Measurements from ENCODE around the gene HOATZ. TPM values are rescaled to one million over a fixed set of nuclear protein-coding genes. Genes with fewer than 3 reads are reported as not detected.

The HOATZ gene
- total RNA-seq (not detected), polyA plus RNA-seq (under 1 TPM in 1 of 3 donors, not detected in 2; 0.18 TPM)
- long read RNA-seq, donor 1, result 0 reads
- long read RNA-seq, donor 2, result 0 reads
- long read RNA-seq, donor 3, partial matches to known transcripts, result 0 of 1 reads
- long read RNA-seq, donor 3, other reads (novel, unspliced or antisense), result 0 of 1 reads
- long read RNA-seq, donor 4, result 0 reads
- long read RNA-seq, donor 5, result 0 reads
- long read RNA-seq, donor 6, result 0 reads
- long read RNA-seq, donor 7, result 0 reads
- long read RNA-seq, donor 8, result 0 reads
- long read RNA-seq, donor 9, result 0 reads
- long read RNA-seq, donor 10, result 0 reads

DNA sequence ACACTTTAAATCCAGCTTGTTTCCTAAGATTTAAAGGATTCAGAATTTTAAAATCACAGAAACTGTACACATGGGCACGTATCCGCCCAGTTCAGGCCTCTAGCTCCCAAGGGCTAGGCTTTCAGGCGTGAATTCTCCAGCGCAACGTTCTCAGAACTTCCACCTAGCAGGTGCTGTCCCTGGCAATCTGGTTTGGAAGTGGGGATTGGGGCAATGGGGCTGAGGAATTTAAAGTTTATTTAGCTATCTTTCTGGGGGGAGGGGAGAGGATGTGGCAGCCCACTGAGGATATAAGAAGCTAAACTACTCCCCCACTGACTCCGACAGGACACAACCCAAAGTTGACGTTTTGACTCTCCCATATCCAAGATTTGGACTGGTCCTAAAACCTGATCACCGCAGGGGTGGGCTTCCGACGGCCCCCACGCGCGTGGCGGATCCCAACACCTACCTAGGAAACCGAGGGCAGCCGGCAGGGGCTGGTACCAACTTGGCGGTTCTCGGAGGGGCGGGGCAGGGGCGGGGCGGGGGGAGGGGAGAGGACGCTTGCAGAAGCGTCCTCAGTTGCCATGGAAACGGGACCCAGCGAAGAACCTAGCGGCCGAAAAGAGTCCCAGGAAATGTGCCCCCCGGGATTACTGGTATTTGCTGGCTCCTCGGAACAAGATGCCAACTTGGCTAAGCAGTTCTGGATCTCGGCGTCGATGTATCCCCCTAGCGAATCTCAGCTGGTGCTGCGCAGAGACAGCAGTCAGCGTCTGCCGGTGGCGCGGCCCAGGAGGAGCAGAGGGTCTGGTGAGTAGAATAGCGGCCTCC lies at the start of gene HOATZ:
HOATZ (plus strand) TSS at position 563 of the 816 bp plus-strand sequence; CDS start at position 570, 7 bp downstream.
- Histone ChIP-seq H3K27me3 (peaks cover 12 to 55% (median 31%) of the 10 kb centered on the region in 3 donors), H3K36me3 (no peaks in the 10 kb centered on the region), H3K9me3 (no peaks in the 10 kb centered on the region), H3K27ac (no peak within 1 kb of the TSS), H3K4me1 (peaks cover 7 to 26% (median 19%) of the 10 kb centered on the region in 4 donors), H3K4me3 (peak within 1 kb of the TSS in 3 of 4 donors; percentile 10 to 38 (median 10))
- intact Hi-C loops (cut with DNase I; ENCODE audit: low total_unique reads), result no loop called here
- DNase-seq, result peak in 1 of 2 donors; percentile 60
- 17 to 33% (median 18%) methylated on average over 22 to 39 of the region's 39 CpGs for WGBS, 5 donors
- no peak for TF ChIP-seq POLR2A (IDR thresholded peaks at IDR 0.05)
- no peak for TF ChIP-seq EP300 (IDR thresholded peaks at IDR 0.05)
- TF ChIP-seq POLR2AphosphoS5 (IDR thresholded peaks at IDR 0.05), result no peak
- TF ChIP-seq, protein P1, sequence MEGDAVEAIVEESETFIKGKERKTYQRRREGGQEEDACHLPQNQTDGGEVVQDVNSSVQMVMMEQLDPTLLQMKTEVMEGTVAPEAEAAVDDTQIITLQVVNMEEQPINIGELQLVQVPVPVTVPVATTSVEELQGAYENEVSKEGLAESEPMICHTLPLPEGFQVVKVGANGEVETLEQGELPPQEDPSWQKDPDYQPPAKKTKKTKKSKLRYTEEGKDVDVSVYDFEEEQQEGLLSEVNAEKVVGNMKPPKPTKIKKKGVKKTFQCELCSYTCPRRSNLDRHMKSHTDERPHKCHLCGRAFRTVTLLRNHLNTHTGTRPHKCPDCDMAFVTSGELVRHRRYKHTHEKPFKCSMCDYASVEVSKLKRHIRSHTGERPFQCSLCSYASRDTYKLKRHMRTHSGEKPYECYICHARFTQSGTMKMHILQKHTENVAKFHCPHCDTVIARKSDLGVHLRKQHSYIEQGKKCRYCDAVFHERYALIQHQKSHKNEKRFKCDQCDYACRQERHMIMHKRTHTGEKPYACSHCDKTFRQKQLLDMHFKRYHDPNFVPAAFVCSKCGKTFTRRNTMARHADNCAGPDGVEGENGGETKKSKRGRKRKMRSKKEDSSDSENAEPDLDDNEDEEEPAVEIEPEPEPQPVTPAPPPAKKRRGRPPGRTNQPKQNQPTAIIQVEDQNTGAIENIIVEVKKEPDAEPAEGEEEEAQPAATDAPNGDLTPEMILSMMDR (IDR thresholded peaks at IDR 0.05), result no peak

DNA sequence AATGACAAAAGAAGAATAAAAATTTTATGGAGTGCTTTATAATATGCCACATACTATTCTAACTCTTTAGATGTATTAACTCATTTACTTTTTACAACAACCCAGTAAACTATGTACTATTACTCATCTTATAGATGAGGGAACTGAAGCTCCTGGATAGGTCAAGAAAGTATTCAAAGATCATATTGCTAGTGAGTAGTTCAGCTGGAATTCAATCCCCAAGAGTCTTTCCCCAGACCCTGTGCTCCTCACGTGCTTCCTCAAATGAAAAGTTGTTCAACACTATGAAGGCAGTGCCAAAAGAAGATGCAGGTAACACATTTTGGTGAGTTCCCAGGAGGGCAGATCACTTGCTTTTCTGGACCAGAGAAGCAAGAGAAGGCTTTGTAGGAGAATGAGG lies 49.2 kb upstream of the HOATZ start:
- intact Hi-C loops (cut with DNase I; ENCODE audit: low total_unique reads), result no loop called here
- 75 to 92% (median 77%) methylated on average over 1 of the region's 1 CpG for WGBS, 5 donors
- Histone ChIP-seq H3K36me3 (no peaks in the 10 kb centered on the region), H3K9me3 (no peaks in the 10 kb centered on the region), H3K4me3 (no peak overlapping the region), H3K27me3 (peaks cover 0 to 9% (median 0%) of the 10 kb centered on the region in 3 donors), H3K27ac (no peak overlapping the region), H3K4me1 (peaks cover 0 to 7% (median 0%) of the 10 kb centered on the region in 4 donors)
- DNase-seq, result no peak
- TF ChIP-seq EP300 (IDR thresholded peaks at IDR 0.05) (no peak), POLR2AphosphoS5 (IDR thresholded peaks at IDR 0.05) (no peak), POLR2A (IDR thresholded peaks at IDR 0.05) (no peak)
- TF ChIP-seq, protein P1 (IDR thresholded peaks at IDR 0.05), result no peak

DNA sequence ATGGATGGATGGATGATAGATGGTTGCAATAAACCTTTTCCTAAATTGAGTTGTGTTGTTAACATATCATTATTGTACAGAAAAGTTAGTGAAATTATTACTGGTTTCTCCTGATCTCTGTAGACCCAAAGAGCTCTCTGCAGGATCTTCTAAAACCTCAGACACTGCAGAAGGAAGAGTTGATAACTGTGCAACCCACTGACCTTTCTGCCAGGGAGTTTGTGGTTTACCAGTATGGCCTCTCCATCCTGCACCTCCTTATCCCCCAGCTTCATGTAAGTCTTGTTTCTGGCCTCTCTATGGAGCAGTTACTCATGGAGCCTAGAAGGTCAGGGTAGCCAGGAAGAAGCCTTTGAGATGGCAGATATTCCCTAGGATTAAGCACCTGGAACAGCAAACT lies 48.0 kb upstream of the HOATZ start:
- no peak overlapping the region for H3K27ac ChIP-seq
- H3K36me3 ChIP-seq, result no peaks in the 10 kb centered on the region
- intact Hi-C loops (cut with DNase I; ENCODE audit: low total_unique reads), result no loop called here
- no peak for TF ChIP-seq POLR2A (IDR thresholded peaks at IDR 0.05)
- no peak for TF ChIP-seq EP300 (IDR thresholded peaks at IDR 0.05)
- no peak for TF ChIP-seq POLR2AphosphoS5 (IDR thresholded peaks at IDR 0.05)
- TF ChIP-seq, protein P1 (IDR thresholded peaks at IDR 0.05), result no peak
- H3K4me1 ChIP-seq, result no peaks in the 10 kb centered on the region
- H3K9me3 ChIP-seq, result no peaks in the 10 kb centered on the region
- no peaks in the 10 kb centered on the region for H3K27me3 ChIP-seq
- no peak for DNase-seq
- no peak overlapping the region for H3K4me3 ChIP-seq

DNA sequence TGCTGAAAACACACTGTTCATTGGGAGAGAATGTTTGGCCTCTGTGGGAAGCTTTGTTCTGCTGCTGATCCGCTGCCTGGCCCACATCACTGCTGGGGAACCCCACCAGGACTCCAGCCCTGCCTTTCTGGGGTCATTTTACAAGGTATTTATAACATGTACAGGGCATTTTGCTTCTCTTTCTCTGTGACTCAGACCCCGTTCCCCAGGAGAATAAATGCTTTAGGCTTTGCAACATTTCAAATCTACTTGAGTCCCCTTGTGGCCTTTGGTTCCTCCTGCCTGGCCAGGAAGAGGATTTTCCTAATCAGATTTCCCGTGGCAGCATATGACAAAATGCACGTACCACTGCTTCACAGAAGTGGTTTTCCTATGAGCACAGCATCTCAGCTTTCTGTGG lies 45.4 kb upstream of the HOATZ start:
- TF ChIP-seq POLR2AphosphoS5 (IDR thresholded peaks at IDR 0.05) (no peak), EP300 (IDR thresholded peaks at IDR 0.05) (no peak), POLR2A (IDR thresholded peaks at IDR 0.05) (no peak)
- TF ChIP-seq, protein P1 (IDR thresholded peaks at IDR 0.05), result no peak
- Histone ChIP-seq H3K27me3 (no peaks in the 10 kb centered on the region), H3K4me1 (no peaks in the 10 kb centered on the region), H3K27ac (no peak overlapping the region), H3K9me3 (peaks cover 0 to under 1% (median under 1%) of the 10 kb centered on the region in 4 donors), H3K4me3 (no peak overlapping the region), H3K36me3 (no peaks in the 10 kb centered on the region)
- DNase-seq, result no peak
- intact Hi-C loops (cut with DNase I; ENCODE audit: low total_unique reads), result no loop called here
- 57 to 72% (median 65%) methylated on average over 4 of the region's 4 CpGs for WGBS, 5 donors
